Smooth muscle cell (in vitro differentiated cells): ENCODE data around the gene PIK3C2G. TPM values are rescaled to one million over a fixed set of nuclear protein-coding genes. Genes with fewer than 3 reads are reported as not detected.
A peak's percentile ranks its signal among the peaks of the same experiment; 100 is the strongest.
"Not testable (repeated sequence)": the region's sequence is repeated elsewhere in the genome, so short reads cannot be mapped to it uniquely, and the experiment has no call there.

Source experiments
- DNase-seq: peaks from one replicate; lab custom pipeline; 2025; ENCODE audit not compliant: unreplicated experiment; lab: John Stamatoyannopoulos, UW
- H2AFZ ChIP-seq: fragments of 200-600 bp; sonication (generic); 2 replicates; pipeline ENCODE4 v1.6.0; 2016; ENCODE audit warnings: antibody characterized with exemption, low read depth, mild to moderate bottlenecking
- H3F3A ChIP-seq: fragments of 200-600 bp; sonication (generic); 2 replicates; pipeline ENCODE4 v1.6.0; 2017; ENCODE audit warnings: antibody characterized with exemption, low read depth
- H3K27ac ChIP-seq: fragments of 200-600 bp; sonication (generic); 2 replicates; pipeline ENCODE4 v1.5.1; 2016; ENCODE audit warnings: low read depth, mild to moderate bottlenecking
- H3K27me3 ChIP-seq: fragments of 200-600 bp; sonication (generic); 2 replicates; pipeline ENCODE4 v1.6.1; 2016; ENCODE audit warnings: low read depth, mild to moderate bottlenecking
- H3K36me3 ChIP-seq: fragments of 200-600 bp; sonication (generic); 2 replicates; pipeline ENCODE4 v1.5.1; 2016; ENCODE audit warnings: low read depth
- H3K4me1 ChIP-seq: fragments of 200-600 bp; sonication (generic); 2 replicates; pipeline ENCODE4 v1.5.1; 2016; ENCODE audit warnings: low read depth
- H3K4me2 ChIP-seq: fragments of 200-600 bp; sonication (generic); 2 replicates; pipeline ENCODE4 v1.6.0; 2016; ENCODE audit warnings: mild to moderate bottlenecking
- H3K4me3 ChIP-seq: fragments of 200-600 bp; sonication (generic); 2 replicates; pipeline ENCODE4 v1.5.1; 2016; ENCODE audit warnings: mild to moderate bottlenecking
- H3K79me2 ChIP-seq: fragments of 200-600 bp; sonication (generic); 2 replicates; pipeline ENCODE4 v1.6.0; 2016; ENCODE audit warnings: low read depth, mild to moderate bottlenecking
- H3K9ac ChIP-seq: fragments of 200-600 bp; sonication (generic); 2 replicates; pipeline ENCODE4 v1.6.0; 2016; ENCODE audit warnings: low read depth
- H3K9me3 ChIP-seq: fragments of 200-600 bp; sonication (generic); replicated peaks from 2 replicates; pipeline ENCODE4 v1.5.1; 2016; ENCODE audit warnings: low read depth
- H4K20me1 ChIP-seq: fragments of 200-600 bp; sonication (generic); 2 replicates; pipeline ENCODE4 v1.6.0; 2016; ENCODE audit warnings: low read depth
- CTCF ChIP-seq: fragments of 200-600 bp; sonication (generic); IDR thresholded peaks from 2 replicates; pipeline ENCODE4 v1.5.1; 2017; ENCODE audit warnings: borderline replicate concordance, mild to moderate bottlenecking, antibody characterized with exemption; ENCODE audit not compliant: insufficient read depth, poor library complexity, severe bottlenecking
- WGBS: methylation state at CpG from one replicate; pipeline ENCODE4 v1.1.7; 2016; ENCODE audit warnings: low lambda C conversion rate; 5-methylcytosine and 5-hydroxymethylcytosine counted together
- polyA plus RNA-seq: library from polyadenylated mRNA; unstranded; fragments of >200 nt; fragmentation: Nextera tagmentation; extraction: Ambion mirVana; gene quantifications from 2 replicates; pipeline ENCODE4 v1.2.1, GENCODE V29; 2016
- total RNA-seq: library from RNA; depleted of rRNA; stranded (reverse); fragments of >200 nt; gene quantifications from 2 replicates; pipeline ENCODE4 v1.2.3, GENCODE V29; 2014

PIK3C2G gene
- total and polyA plus RNA-seq, 2 experiments from 2014 or later = 0.63 TPM; not detected in 1

GRCh38 chr12:18683327-18684013 is 422.2 kb downstream of the PIK3C2G start:
- Histone ChIP-seq H3F3A (no peaks in the 10 kb centered on the region), H3K27me3 (no peaks in the 10 kb centered on the region), H3K4me1 (peaks cover 12% of the 10 kb centered on the region), H3K4me2 (no peak overlapping the region), H3K27ac (no peak overlapping the region), H4K20me1 (no peaks in the 10 kb centered on the region), H3K36me3 (no peaks in the 10 kb centered on the region), H2AFZ (no peak overlapping the region), H3K4me3 (no peak overlapping the region), H3K79me2 (no peaks in the 10 kb centered on the region), H3K9ac (no peak overlapping the region), H3K9me3 (no peaks in the 10 kb centered on the region)
- DNase-seq = no peak
- 100% methylated on average over 2 of the region's 2 CpGs for whole genome bisulfite sequencing
- TF ChIP-seq CTCF = no peak

- no peaks in the 10 kb centered on the region for H3K27me3 ChIP-seq
- H3K4me2 ChIP-seq = no peak overlapping the region
- 81% methylated on average over 1 of the region's 1 CpG for WGBS
- TF ChIP-seq CTCF = no peak
- no peak overlapping the region for H3K4me3 ChIP-seq
- H3F3A ChIP-seq = no peaks in the 10 kb centered on the region
- H3K79me2 ChIP-seq = no peaks in the 10 kb centered on the region
- no peak overlapping the region for H3K27ac ChIP-seq
- no peaks in the 10 kb centered on the region for H3K9me3 ChIP-seq
- no peaks in the 10 kb centered on the region for H3K36me3 ChIP-seq
- H2AFZ ChIP-seq = no peak overlapping the region
- DNase-seq = no peak
- peaks cover 12% of the 10 kb centered on the region for H3K4me1 ChIP-seq
- no peaks in the 10 kb centered on the region for H4K20me1 ChIP-seq
- H3K9ac ChIP-seq = no peak overlapping the region
These were observed 423.1 kb downstream of the PIK3C2G start for GRCh38 chr12:18684430-18684829.

GRCh38 chr12:18689771-18690170 is 428.5 kb downstream of the PIK3C2G start:
- H3K4me2 ChIP-seq = no peak overlapping the region
- H3F3A ChIP-seq = no peaks in the 10 kb centered on the region
- no peaks in the 10 kb centered on the region for H3K36me3 ChIP-seq
- DNase-seq = no peak
- no peak overlapping the region for H2AFZ ChIP-seq
- H3K79me2 ChIP-seq = no peaks in the 10 kb centered on the region
- TF ChIP-seq CTCF = no peak
- no peaks in the 10 kb centered on the region for H4K20me1 ChIP-seq
- peak overlapping the region; percentile 56 for H3K9ac ChIP-seq
- H3K4me1 ChIP-seq = no peaks in the 10 kb centered on the region
- H3K9me3 ChIP-seq = no peaks in the 10 kb centered on the region
- peak overlapping the region; percentile 69 for H3K27ac ChIP-seq
- no peak overlapping the region for H3K4me3 ChIP-seq
- H3K27me3 ChIP-seq = no peaks in the 10 kb centered on the region
- WGBS = 93% methylated on average over 3 of the region's 3 CpGs

GRCh38 chr12:18690653-18691052 is 429.3 kb downstream of the PIK3C2G start:
- no peak for DNase-seq
- Histone ChIP-seq H3K9ac (peak overlapping the region; percentile 18), H2AFZ (no peak overlapping the region), H3F3A (no peaks in the 10 kb centered on the region), H4K20me1 (no peaks in the 10 kb centered on the region), H3K27ac (peak overlapping the region; percentile 69), H3K27me3 (no peaks in the 10 kb centered on the region), H3K4me3 (no peak overlapping the region), H3K9me3 (no peaks in the 10 kb centered on the region), H3K79me2 (no peaks in the 10 kb centered on the region), H3K4me2 (no peak overlapping the region), H3K36me3 (no peaks in the 10 kb centered on the region), H3K4me1 (no peaks in the 10 kb centered on the region)
- WGBS = 81% methylated on average over 4 of the region's 4 CpGs
- no peak for TF ChIP-seq CTCF

- not testable (repeated sequence) for H3K9me3 ChIP-seq, H3K79me2 ChIP-seq, H3K4me3 ChIP-seq, DNase-seq, H3K36me3 ChIP-seq, H3F3A ChIP-seq, H3K27me3 ChIP-seq, H4K20me1 ChIP-seq, H3K27ac ChIP-seq, H3K9ac ChIP-seq, H3K4me2 ChIP-seq, H2AFZ ChIP-seq, H3K4me1 ChIP-seq
- 86% methylated on average over 5 of the region's 5 CpGs for WGBS
These were observed 432.7 kb downstream of the PIK3C2G start for GRCh38 chr12:18693986-18694385.
